ENCODE measurements around the gene ASPRV1. TPM values are rescaled to one million over a fixed set of nuclear protein-coding genes. Genes with fewer than 3 reads are reported as not detected.

ASPRV1 gene
- polyA plus RNA-seq, 1 of the 3 experiments (the other 2 are of a cell fraction) = 0.20 TPM

DNA sequence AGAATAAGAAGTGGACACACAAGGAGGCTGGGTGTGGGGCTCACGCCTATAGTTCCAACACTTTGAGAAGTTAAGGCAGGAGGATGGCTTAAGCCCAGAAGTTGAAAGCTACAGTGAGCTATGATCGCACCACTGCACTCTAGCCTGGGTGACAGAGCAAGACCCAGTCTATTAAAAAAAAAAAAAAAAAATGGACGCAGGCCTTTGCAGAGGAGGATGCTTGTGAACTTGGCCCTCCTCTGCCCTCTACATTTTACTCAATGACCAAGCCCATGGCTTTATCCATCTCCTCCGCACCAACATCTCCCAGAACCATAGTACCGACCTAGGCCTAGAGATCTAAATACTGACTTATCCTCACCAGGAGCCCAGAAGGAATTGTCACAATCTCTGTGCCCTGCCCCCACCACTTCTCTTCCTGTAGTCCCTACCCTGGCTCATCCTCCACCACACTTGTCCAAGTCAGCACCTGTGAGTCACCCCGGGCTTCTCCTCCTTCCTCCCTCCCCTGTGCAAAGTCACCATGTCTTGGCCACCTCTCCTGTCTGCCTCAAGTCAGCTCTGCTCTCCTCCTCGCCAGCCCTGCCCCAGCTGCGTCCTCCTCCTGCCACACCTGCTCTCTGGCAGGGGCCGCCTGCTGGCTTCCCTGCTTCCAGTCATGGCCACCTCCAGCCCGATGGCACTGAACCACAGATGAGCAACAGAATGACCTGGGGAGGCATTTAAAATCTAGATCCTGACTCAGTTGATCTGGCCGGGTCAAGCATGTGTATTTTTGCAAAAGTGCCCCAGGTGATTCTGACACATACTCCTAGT, 35.8 kb upstream of the ASPRV1 start:
- H3K4me3 ChIP-seq (ENCODE audit: low read depth in 2 of 2, low read length in 1 of 2) = no peak overlapping the region
- H3K27ac ChIP-seq (ENCODE audit: low read depth in 2 of 2, low read length in 1 of 2) = no peak overlapping the region
- TF ChIP-seq TCF12 (IDR thresholded peaks at IDR 0.05) (no peak), ELF1 (IDR thresholded peaks at IDR 0.05) (no peak), FOSL2 (IDR thresholded peaks at IDR 0.05; ENCODE audit: borderline replicate concordance, low read depth) (peak; percentile 43; the same call in 1 of the 2 replicates), JUND (IDR thresholded peaks at IDR 0.05) (no peak; the same call in 1 of the 2 replicates)
- ChIA-PET CTCF (no interaction called here), POLR2A (interaction anchor here (0.6 kb wide), 1 partner anchor 76 kb away, joined by 3 read pairs; no protein-coding TSS in a partner anchor)
- no peak overlapping the region for H3K4me2 ChIP-seq
- peaks cover 2% of the 10 kb centered on the region for H3F3A ChIP-seq (replicated peaks; ENCODE audit: insufficient read depth)
- H3K4me1 ChIP-seq (ENCODE audit: control insufficient read depth in 1 of 2, insufficient read depth in 2 of 2, low read depth in 1 of 2, low read length in 1 of 2) = no peaks in the 10 kb centered on the region
- DNase-seq = no peak
- WGBS (ENCODE audit: low lambda C conversion rate) = 78% methylated on average over 11 of the region's 11 CpGs
- no peaks in the 10 kb centered on the region for H4K20me1 ChIP-seq (ENCODE audit: insufficient read depth)
- H3K9me2 ChIP-seq = no peaks in the 10 kb centered on the region
- H3K9ac ChIP-seq = no peak overlapping the region
- H3K9me3 ChIP-seq = no peaks in the 10 kb centered on the region
- H3K79me2 ChIP-seq (ENCODE audit: insufficient read depth) = no peaks in the 10 kb centered on the region
- no peaks in the 10 kb centered on the region for H3K27me3 ChIP-seq (ENCODE audit: insufficient read depth)
- H2AFZ ChIP-seq (ENCODE audit: low read depth) = no peak overlapping the region
- no peaks in the 10 kb centered on the region for H3K36me3 ChIP-seq (replicated peaks in 1 of 2; ENCODE audit: control insufficient read depth in 1 of 2, insufficient read depth in 2 of 2, low read length in 1 of 2)

DNA sequence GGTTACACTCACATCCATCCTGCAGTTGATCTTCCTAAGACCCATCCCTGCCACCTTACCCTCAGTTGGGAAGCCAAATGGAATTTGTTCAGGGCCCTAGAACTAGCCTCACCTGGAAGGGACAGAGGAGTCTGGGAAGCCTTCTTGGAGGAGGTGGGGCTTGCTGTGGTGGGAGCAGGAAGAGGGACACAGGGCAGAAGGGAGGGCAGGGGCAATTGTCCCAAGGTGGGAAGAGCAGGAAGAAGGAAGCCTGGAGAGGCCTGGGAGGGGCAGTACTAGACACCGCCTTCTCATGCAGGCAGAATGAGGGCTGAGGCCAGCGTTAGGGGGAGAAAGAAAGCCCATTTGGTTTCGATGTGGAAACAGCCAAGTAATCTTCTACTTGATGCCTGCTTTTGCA, 34.1 kb upstream of the ASPRV1 start:
- Histone ChIP-seq H3K4me2 (no peak overlapping the region), H4K20me1 (ENCODE audit: insufficient read depth) (no peaks in the 10 kb centered on the region), H3F3A (replicated peaks; ENCODE audit: insufficient read depth) (no peaks in the 10 kb centered on the region), H3K4me1 (ENCODE audit: control insufficient read depth in 1 of 2, insufficient read depth in 2 of 2, low read depth in 1 of 2, low read length in 1 of 2) (no peaks in the 10 kb centered on the region), H3K9ac (no peak overlapping the region), H3K9me2 (no peaks in the 10 kb centered on the region), H3K27ac (ENCODE audit: low read depth in 2 of 2, low read length in 1 of 2) (no peak overlapping the region), H3K4me3 (ENCODE audit: low read depth in 2 of 2, low read length in 1 of 2) (no peak overlapping the region), H3K9me3 (no peaks in the 10 kb centered on the region), H2AFZ (ENCODE audit: low read depth) (no peak overlapping the region), H3K27me3 (ENCODE audit: insufficient read depth) (no peaks in the 10 kb centered on the region), H3K79me2 (ENCODE audit: insufficient read depth) (no peaks in the 10 kb centered on the region), H3K36me3 (replicated peaks in 1 of 2; ENCODE audit: control insufficient read depth in 1 of 2, insufficient read depth in 2 of 2, low read length in 1 of 2) (no peaks in the 10 kb centered on the region)
- no peak for TF ChIP-seq TCF12 (IDR thresholded peaks at IDR 0.05)
- TF ChIP-seq, protein P1, sequence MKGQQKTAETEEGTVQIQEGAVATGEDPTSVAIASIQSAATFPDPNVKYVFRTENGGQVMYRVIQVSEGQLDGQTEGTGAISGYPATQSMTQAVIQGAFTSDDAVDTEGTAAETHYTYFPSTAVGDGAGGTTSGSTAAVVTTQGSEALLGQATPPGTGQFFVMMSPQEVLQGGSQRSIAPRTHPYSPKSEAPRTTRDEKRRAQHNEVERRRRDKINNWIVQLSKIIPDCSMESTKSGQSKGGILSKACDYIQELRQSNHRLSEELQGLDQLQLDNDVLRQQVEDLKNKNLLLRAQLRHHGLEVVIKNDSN (IDR thresholded peaks at IDR 0.05; ENCODE audit: borderline replicate concordance, low read depth) = no peak
- ChIA-PET POLR2A (no interaction called here), CTCF (interaction anchor here (0.6 kb wide), 1 partner anchor 71 kb away, joined by 3 read pairs; no protein-coding TSS in a partner anchor)
- no peak for DNase-seq
- 87% methylated on average over 3 of the region's 3 CpGs for WGBS (ENCODE audit: low lambda C conversion rate)

DNA sequence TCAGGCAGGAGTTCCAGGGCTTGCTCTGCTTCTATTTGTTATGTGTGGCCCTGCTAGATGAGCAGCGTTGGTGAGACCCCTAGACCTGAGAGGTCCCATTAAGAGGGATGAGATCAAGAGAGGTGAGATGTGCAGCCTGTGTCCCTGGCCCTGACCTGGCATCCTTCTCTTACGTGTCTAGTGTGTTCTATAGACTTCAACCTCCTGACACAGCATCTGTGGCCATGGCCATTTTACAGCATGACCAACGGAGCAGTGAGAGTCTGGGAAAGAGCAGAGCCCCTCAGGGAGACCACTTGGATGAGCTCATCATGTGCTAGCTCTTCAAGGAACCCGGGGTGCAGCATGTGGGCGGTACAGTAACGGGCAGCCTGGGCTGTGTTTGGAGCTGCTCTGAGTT, 32.7 kb upstream of the ASPRV1 start:
- no peaks in the 10 kb centered on the region for H4K20me1 ChIP-seq (ENCODE audit: insufficient read depth)
- WGBS (ENCODE audit: low lambda C conversion rate) = 80% methylated on average over 6 of the region's 6 CpGs

More for the DNA sequence above, 32.7 kb upstream of the ASPRV1 start:
- Histone ChIP-seq H3K9ac (no peak overlapping the region), H3K4me2 (no peak overlapping the region), H3K9me2 (no peaks in the 10 kb centered on the region), H3K79me2 (ENCODE audit: insufficient read depth) (no peaks in the 10 kb centered on the region), H2AFZ (ENCODE audit: low read depth) (no peak overlapping the region), H3K27me3 (ENCODE audit: insufficient read depth) (no peaks in the 10 kb centered on the region), H3K4me3 (ENCODE audit: low read depth in 2 of 2, low read length in 1 of 2) (no peak overlapping the region), H3K36me3 (replicated peaks in 1 of 2; ENCODE audit: control insufficient read depth in 1 of 2, insufficient read depth in 2 of 2, low read length in 1 of 2) (no peaks in the 10 kb centered on the region), H3K9me3 (no peaks in the 10 kb centered on the region), H3F3A (replicated peaks; ENCODE audit: insufficient read depth) (no peaks in the 10 kb centered on the region), H3K4me1 (ENCODE audit: control insufficient read depth in 1 of 2, insufficient read depth in 2 of 2, low read depth in 1 of 2, low read length in 1 of 2) (no peaks in the 10 kb centered on the region), H3K27ac (ENCODE audit: low read depth in 2 of 2, low read length in 1 of 2) (no peak overlapping the region)
- ChIA-PET CTCF (no interaction called here), POLR2A (no interaction called here)
- TF ChIP-seq, protein P2, sequence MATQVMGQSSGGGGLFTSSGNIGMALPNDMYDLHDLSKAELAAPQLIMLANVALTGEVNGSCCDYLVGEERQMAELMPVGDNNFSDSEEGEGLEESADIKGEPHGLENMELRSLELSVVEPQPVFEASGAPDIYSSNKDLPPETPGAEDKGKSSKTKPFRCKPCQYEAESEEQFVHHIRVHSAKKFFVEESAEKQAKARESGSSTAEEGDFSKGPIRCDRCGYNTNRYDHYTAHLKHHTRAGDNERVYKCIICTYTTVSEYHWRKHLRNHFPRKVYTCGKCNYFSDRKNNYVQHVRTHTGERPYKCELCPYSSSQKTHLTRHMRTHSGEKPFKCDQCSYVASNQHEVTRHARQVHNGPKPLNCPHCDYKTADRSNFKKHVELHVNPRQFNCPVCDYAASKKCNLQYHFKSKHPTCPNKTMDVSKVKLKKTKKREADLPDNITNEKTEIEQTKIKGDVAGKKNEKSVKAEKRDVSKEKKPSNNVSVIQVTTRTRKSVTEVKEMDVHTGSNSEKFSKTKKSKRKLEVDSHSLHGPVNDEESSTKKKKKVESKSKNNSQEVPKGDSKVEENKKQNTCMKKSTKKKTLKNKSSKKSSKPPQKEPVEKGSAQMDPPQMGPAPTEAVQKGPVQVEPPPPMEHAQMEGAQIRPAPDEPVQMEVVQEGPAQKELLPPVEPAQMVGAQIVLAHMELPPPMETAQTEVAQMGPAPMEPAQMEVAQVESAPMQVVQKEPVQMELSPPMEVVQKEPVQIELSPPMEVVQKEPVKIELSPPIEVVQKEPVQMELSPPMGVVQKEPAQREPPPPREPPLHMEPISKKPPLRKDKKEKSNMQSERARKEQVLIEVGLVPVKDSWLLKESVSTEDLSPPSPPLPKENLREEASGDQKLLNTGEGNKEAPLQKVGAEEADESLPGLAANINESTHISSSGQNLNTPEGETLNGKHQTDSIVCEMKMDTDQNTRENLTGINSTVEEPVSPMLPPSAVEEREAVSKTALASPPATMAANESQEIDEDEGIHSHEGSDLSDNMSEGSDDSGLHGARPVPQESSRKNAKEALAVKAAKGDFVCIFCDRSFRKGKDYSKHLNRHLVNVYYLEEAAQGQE (IDR thresholded peaks at IDR 0.05; ENCODE audit: low read depth, low read length) = no peak
- no peak for TF ChIP-seq GABPA (IDR thresholded peaks at IDR 0.05; ENCODE audit: low read depth)
- no peak for DNase-seq
